Lung microvascular endothelial cell (primary cell): ENCODE measurements around the gene LPA. TPM values are rescaled to one million over a fixed set of nuclear protein-coding genes. Genes with fewer than 3 reads are reported as not detected.
"Not testable (repeated sequence)": the region's sequence is repeated elsewhere in the genome, so short reads cannot be mapped to it uniquely, and the experiment has no call there.

Source experiments
- DNase-seq, 2 donors: peaks; one replicate each; pipeline versions ENCODE4 v3.0.0 to v3.0.0-alpha.2; 2010; ENCODE audit warnings: low read depth in 2 of 2
- total RNA-seq: library from RNA; depleted of rRNA; stranded (reverse); fragments of >200 nt; gene quantifications from 2 replicates; pipeline ENCODE4 v1.2.1, GENCODE V29; 2014

Gene LPA
- total RNA-seq, 1 donor from 2014 or later = not detected

DNA sequence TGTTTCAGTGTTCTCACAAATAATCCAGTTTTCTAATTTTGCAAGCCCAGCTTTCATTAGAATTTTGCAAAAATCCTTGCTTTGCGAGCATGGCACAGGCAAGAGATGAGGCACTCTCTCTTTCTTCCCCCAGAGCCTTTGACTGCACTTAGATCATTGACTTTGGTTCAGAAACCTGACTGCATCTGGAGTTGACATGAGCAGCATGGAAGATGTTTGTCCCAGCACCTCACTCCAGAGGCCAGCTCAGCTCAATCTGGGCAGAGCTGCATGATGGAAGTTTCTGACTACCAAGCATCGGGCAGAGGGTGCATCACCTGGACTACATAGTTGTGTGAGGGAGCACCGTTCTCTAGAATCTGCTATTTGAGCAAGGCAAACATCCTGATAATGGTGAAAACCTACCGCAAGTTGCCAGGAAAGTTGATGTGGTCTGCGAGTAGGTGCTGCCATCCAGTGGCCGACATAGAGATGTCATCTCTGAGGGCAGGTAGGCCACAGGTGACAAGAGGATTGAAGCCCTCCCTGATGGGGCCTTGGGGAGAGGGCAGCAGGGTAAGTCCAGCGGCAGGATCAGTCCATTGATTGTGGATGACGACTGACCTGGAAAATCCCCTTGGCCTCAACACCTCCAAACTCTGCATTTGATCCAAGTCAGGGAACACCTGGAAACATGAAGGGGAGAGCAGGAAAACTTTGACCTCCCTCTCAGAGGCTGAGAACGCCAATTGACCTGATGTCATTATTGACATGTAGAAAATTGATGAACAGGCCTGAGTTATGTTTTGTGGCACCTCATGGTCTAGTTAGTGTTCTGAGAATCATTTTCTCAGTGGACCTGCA, 3.8 kb upstream of the LPA start:
- peak in 1 of 2 donors; percentile 1 for DNase-seq

DNA sequence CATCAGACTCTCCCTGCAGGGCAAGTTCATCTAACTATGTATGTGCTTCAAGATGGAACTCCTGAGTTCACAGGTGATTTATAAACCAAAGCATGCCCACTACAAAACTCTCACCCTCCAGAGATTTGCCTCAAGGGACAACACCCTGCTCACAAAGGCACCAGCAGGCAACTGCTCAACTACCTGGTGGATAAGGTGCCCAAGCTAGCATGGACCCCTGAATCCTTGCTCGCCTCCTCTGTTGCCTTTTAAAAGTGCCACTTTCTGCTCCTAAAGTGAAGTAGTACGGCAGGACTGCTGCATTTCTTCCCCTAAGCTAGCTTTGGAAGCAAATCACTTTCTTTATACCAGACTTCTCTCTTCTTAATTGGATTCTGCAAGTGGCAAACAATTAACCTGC, 1.2 kb downstream of the LPA start:
- no peak for DNase-seq

DNA sequence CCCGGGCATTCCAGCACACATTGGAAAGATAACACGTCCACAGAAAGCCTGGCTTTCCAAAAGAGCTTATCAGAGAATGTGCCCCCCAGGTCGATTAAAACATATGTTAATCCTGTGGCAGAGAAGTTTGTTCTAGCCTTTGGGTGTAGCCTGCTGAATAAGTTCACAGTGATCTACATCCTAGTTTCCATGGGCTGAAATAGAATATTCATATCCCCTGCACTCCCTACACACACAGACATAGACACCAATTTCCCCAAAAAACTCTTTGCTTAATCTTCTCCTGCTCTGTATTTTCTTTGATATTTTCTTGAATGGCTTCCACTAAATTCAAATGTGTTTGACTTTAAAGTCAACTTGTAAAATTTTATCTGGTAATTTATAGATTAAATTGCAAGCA, 1.6 kb downstream of the LPA start:
- DNase-seq = no peak

DNA sequence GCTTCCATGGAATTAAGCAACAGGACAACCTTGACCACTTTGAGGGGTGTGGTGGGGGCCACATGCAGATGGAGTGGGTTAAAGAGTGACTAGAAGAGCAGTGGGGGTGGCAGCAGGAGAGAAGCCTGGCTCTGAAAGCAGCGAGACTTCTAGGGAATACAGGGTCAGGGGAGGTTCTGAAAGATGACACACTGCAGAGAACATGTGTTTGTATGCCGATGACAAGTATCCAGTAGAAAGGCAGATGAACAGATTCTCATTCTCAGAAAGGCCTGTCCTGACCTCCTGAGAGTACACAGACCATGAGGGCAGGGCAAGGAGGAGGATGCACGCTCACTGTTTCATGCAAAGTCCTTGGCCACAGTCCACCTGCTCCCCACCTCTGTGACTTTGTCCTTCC, 2.9 kb downstream of the LPA start:
- no peak for DNase-seq

DNA sequence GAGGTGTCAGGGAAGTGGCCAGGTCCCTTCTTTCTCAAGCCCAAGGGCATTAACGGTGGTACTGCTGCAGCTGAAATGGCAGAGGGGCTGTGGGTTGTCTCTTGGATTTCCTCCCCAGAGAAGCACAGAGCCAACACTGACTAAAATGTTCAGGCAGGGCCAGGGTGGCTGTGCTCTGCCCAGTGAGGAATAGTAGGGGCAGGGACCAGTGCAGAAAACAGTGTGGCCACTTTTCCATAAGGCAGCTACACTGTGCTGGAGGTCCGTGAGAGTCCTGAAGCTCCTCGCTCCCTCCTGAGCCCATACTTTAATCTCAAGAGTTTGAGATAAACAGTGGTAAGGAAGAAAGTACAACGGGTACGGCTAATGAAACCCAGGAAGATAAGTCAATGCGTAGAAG, 4.5 kb downstream of the LPA start:
- DNase-seq = no peak

DNA sequence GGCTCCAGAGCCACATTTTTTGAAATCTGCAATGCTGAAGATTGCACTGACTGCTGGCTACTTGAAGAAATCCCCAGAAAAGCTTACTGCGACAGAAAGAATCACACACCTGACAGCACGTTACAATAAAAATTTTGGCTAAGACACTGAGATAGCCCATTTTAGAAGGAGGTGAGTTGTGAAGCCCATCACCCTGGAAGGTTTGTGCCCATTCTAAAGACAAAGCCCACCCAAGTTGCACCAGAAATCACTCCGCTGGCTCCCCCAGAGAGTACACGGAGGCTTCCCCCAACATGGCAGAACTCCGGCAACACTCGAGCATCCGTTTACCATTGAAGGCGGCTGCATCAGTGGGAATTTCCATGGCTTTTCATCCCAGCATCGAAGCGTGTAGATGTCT, 29.4 kb downstream of the LPA start:
- peak in 1 of 2 donors; percentile 2 for DNase-seq

DNA sequence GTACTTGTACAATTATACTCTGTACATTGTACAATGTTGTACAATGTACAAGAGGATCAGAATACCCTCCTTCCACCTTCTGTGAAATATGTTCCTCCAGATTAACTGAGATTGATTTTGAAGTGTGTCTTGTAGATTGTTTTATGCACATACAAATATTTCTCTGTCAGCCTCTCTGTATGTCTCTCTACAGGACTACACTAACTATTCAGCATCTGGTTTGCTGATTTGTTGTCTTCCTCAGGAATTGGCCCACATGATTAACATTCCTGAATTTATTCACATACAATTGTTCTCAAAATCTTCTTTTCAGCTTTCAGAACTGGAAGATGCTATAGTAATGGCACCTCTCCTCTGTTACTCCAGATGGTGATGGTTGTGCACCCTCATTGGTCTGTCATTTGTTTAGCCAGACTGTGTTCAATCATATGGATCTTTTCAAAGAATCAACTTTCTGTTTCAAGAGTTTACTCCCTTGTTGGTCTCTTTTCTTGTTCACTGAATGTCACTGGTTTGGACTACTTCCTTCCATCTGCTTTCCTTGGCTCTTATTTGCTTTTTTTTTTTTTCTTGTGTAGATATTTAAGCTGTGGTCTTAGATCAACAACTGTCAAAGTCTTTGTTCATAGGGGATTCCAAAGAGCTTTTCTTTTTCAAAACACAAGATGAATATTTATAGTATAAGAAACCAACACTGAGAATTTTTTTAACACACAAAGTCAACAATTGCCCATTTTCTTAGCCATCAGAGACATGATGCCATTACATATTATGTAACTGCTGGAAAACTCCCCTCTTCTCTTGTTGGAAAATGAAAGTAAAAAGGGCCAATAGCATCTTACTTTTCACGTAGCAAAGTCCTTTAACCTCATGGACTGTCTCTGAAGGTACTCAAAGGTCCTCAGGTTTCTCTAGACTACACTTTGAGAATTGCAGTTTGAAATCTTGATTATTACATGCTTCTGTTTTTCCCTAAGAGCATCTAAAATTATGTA, 67.9 kb downstream of the LPA start:
- DNase-seq = no peak

DNA sequence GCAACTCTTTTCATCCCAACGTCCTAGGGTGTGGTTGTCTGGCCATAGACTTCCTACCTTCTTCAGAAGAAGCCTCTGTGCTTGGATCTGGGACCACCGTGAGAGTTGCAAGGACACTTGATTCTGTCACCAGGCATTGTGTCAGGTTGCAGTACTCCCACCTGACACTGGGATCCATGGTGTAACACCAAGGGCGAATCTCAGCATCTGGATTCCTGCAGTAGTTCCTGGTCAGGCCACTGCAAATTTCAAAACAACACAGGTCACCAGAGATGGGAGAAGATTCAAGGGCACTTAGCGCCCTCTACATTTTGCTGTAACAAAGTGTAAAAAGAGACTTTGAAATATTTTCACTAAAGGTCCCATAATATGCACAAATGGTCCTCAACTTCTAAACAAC, 68.8 kb downstream of the LPA start:
- DNase-seq = not testable (repeated sequence)

DNA sequence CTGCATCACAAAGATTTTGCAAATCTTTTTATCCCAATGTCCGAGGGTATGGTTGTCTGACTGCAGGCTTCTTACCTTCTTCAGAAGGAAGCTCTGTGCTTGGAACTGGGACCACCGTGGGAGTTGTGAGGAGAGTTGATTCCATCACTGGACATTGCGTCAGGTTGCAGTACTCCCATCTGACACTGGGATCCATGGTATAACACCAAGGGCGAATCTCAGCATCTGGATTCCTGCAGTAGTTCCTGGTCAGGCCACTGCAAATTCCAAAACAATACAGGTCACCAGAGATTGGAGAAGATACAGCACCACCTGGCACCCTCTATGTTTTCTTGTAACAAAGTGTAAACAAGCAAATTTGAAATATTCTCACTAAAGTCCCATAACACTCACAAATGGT, 77.7 kb downstream of the LPA start:
- no peak for DNase-seq

DNA sequence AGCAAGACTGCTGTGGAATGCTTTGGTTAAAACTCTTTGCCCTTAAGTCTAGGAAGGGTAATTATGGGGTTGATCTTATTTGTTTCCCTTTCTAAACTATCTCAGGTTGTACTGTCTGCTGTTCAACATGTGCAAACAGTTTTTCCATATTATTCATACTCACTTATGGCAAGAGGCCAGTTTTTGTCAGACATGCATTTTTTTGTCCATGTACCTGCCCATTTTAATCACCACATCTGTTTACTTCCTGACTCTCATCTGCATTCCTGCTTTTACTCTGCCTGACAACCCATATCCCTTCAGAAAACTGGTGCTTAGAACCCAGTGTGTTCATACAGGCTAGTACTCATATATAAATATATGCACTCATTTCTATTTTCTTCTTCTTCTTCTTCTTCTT, 80.3 kb downstream of the LPA start:
- no peak for DNase-seq

DNA sequence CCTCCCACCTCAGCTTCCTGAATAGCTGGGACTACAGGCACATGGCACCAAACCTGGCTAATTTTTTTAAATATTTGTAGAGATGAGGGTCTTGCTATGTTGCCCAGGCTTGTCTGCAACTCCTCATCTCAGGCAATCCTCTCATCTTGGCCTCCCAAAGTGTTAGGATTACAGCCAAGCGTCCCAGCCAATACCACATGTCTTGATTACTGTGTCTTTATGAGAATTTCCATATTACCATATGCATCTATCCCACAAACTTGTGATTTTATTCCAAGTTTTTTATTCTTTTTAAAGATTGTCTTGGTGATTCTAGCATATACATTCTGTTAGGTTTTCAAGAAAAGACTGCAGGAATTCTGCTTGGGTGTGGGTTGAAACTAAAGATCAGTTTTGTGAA, 82.7 kb downstream of the LPA start:
- DNase-seq = no peak

DNA sequence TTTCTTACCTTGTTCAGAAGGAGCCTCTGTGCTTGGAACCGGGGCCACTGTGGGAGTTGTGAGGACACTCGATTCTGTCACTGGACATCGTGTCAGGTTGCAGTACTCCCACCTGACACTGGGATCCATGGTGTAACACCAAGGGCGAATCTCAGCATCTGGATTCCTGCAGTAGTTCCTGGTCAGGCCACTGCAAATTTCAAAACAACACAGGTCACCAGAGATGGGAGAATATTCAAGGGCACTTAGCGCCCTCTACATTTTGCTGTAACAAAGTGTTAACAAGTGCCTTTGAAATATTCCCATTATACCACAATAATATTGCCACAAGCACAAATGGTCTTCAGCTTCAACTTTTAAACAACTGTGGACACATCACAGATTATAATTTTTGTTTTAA, 85.6 kb downstream of the LPA start:
- DNase-seq = not testable (repeated sequence)

DNA sequence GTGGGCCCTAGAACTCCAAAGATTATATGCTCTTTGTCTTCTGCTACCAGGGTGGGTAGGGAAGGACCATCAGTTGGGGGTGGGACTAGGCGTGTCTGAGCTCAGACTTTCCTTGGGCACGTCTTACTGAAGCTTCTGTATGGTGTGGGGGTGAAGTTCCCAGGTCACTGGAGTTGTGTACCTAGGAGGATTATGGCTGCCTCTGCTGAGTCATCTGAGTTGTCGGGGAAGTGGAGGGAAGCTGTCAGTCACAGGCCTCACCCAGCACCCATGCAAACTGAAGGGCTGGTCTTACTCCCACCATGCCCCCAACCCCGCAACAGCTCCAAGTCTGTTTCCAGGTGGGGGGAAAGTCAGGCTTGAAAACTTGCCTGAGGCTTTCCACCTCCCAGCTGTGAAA, 90.1 kb downstream of the LPA start:
- DNase-seq = no peak

DNA sequence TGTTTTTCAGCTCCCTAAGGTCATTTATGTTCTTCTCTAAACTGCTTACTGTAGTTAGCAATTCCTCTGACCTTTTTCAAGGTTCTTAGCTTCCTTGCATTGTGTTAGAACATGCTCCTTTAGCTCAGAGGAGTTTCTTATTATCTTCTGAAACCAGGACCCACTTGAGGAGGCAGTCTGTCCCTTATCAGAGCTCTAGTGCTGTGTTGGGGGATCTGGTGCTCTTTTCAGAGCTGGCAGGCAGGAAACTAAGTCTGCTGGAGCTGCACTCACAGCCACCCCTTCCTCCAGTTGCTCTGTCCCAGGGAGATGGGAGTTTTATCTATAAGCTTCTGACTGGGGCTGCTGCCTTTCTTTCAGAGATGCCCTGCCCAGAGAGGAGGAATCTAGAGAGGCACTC, 92.9 kb downstream of the LPA start:
- not testable (repeated sequence) for DNase-seq

DNA sequence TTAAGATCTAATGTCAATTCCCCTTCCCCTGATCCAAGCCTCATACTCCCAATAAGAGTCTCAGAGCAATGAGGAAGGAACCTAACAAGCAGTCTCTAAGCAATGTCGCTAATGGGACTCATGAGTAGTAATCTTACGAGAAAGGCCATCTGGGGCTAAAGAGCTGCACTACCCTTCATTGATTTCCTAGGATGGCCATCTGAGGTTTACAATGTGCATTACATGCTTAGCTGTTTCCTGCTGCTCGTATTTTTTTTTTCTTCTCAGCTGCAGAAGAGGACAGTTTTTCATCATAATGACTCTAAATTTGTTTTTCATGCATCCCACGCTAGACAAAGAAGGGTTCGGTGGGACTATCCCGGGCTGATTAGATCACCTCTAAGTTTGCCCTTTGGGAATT, 119.3 kb downstream of the LPA start:
- no peak for DNase-seq

DNA sequence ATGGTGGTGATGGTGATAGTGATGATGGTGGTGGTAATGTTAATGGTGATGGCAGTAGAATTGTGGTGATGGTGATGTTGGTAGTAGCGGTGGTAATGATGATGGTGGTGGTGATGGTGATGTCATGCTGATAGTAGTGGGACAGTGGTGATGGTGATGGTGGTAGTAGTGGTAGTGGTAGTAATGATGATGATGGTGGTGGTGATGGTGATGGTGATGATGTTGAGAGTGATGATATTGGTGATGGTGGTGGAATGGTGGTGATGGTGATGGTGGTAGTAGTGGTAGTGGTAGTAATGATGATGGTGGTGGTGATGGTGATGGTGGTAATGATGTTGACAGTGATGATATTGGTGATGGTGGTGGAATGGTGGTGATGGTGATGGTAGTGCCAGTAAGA, 128.8 kb downstream of the LPA start:
- no peak for DNase-seq

DNA sequence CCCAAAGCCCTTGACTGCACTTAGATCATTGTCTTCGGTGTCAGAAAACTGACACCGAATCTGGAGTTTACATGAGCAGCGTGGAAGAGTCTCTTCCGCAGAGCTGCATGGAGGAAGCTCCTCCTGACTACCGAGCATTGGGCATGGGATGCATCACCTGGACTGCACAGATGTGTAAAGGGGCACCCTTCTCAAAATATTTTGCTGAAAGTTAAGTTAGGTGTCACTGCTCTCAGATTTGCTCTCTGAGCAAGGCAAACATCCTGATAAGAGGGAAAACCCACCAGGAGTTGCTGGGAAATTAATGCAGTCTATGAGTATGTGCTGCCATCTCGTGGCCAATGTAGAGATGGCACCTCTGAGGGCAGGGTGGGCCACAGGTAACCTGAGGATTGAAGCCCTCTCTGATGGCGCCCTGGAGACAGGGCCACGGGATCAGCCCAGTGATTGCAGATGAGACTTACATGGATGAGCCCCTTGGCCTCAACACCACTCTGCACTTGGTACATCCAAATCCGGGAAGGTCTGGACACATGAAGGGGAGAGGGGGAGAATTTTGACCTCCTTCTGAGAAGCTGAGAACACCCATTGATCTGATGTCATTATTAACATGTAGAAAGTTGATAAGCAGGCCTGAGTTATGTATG, 129.9 kb downstream of the LPA start:
- peak; percentile 48 to 61 for DNase-seq

DNA sequence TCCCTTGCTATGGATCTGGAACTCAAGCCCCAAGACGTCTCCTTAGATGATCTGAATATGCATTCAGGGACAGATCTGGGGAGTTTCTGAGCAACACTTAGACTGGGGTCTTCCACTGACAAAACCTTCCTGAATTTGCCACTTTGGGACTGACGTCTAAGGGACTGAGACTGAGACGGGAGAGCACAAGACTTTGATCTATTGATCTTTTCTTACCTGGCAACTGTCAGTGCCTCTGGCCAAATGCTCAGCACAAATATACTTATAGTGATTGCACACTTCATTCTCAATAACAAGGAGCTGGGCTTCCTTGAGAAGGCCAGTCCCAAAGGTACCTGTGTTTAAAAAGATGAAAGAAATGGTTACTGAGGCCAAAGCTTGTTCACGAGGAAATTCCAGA, 131.8 kb downstream of the LPA start:
- no peak for DNase-seq

DNA sequence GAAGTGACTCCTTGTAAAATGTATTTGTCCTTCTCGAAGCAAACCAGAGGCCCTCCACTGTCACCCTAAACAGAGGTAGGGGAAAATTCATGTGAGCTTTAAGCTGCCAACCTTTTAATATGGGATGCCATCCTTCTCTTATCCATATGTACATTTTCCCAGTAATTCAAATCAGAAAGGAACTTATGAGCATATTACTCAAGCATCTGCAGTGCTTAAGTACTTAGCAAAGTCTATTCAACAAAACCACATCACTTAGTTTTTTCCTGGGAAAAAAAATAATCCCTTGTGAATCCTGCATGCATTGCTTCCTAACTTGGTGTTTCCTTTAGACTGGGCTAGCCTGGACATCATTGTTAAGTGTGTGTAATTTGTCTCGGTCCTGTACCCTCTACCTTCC, 132.2 kb downstream of the LPA start:
- no peak for DNase-seq

DNA sequence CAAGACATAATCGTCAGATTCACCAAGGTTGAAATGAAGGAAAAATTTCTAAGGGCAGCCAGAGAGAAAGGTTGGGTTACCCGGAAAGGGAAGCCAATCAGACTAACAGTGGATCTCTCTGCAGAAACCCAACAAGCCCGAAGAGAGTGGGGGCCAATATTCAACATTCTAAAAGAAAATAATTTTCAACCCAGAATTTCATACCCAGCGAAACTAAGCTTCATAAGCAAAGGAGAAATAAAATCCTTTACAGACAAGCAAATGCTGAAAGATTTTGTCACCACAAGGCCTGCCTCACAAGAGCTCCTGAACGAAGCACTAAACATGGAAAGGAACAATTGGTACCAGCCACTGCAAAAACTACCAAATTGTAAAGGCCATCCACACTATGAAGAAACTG, 134.6 kb downstream of the LPA start:
- not testable (repeated sequence) for DNase-seq

DNA sequence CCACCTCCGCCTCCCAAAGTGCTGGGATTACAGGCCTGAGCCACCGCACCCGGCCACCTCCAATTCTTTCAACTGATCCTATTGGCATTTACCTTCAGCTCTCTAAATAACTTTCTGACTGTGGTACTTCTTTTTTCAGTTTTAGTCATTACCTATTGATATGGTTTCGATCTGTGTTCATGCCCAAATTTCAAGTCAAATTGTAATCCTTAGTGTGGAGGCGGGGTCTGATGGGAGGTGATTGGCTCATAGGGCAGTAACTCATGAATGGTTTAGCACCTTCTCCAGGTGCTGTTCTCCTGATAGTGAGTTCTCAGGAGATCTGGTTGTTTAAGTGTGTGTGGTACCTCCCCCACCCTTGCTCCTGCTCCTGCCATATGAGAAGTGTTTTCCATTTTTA, 140.9 kb downstream of the LPA start:
- no peak for DNase-seq
